Measurements from ENCODE around the gene IFRD2.

IFRD2 gene

GRCh38 chr3:50294089-50294488 lies 1.9 kb upstream of the IFRD2 start:
- Histone ChIP-seq H3K4me2 (ENCODE audit: low read length) (no peak overlapping the region), H3K18ac (ENCODE audit: low read length) (no peak overlapping the region), H2BK15ac (replicated peaks; ENCODE audit: low read depth) (no peak overlapping the region), H2BK120ac (ENCODE audit: low read depth, low read length) (no peak overlapping the region), H3K79me1 (ENCODE audit: low read length) (peaks cover 15% of the 10 kb centered on the region), H3K9ac (ENCODE audit: low read length) (no peak overlapping the region), H2AK5ac (ENCODE audit: low read length) (no peak overlapping the region), H3K4me1 (ENCODE audit: control insufficient read depth, low read depth, low read length) (peaks cover 5% of the 10 kb centered on the region), H3K56ac (ENCODE audit: low read length) (no peak overlapping the region), H3K4ac (ENCODE audit: low read depth, low read length) (no peak overlapping the region), H3K79me2 (ENCODE audit: control insufficient read depth, insufficient read depth, low read length) (peaks cover 14% of the 10 kb centered on the region), H3K4me3 (ENCODE audit: low read length) (no peak overlapping the region), H3K36me3 (ENCODE audit: control insufficient read depth, insufficient read depth, low read length) (peaks cover 9% of the 10 kb centered on the region), H3K23ac (ENCODE audit: low read length) (no peak overlapping the region), H2BK5ac (ENCODE audit: low read length) (no peak overlapping the region), H4K8ac (ENCODE audit: low read depth, low read length) (no peak overlapping the region), H4K5ac (ENCODE audit: low read length) (no peak overlapping the region), H3K27me3 (ENCODE audit: insufficient read depth, low read length, poor library complexity) (no peaks in the 10 kb centered on the region), H3K27ac (ENCODE audit: low read depth, low read length) (no peak overlapping the region)
- no peak for DNase-seq
- WGBS (ENCODE audit: extremely low coverage, insufficient coverage, low lambda C conversion rate): no CpG with 5 or more reads among the region's 4 CpGs

GRCh38 chr3:50293079-50293801 lies 1.0 kb upstream of the IFRD2 start:
- Histone ChIP-seq H4K8ac (ENCODE audit: low read depth, low read length) (no peak overlapping the region), H3K79me2 (ENCODE audit: control insufficient read depth, insufficient read depth, low read length) (peaks cover 14% of the 10 kb centered on the region), H3K27ac (ENCODE audit: low read depth, low read length) (no peak overlapping the region), H3K79me1 (ENCODE audit: low read length) (peaks cover 15% of the 10 kb centered on the region), H3K4me3 (ENCODE audit: low read length) (no peak overlapping the region), H2BK120ac (ENCODE audit: low read depth, low read length) (no peak overlapping the region), H4K5ac (ENCODE audit: low read length) (no peak overlapping the region), H2BK15ac (replicated peaks; ENCODE audit: low read depth) (no peak overlapping the region), H3K27me3 (ENCODE audit: insufficient read depth, low read length, poor library complexity) (no peaks in the 10 kb centered on the region), H3K18ac (ENCODE audit: low read length) (no peak overlapping the region), H3K4me1 (ENCODE audit: control insufficient read depth, low read depth, low read length) (peaks cover 3% of the 10 kb centered on the region), H3K4ac (ENCODE audit: low read depth, low read length) (no peak overlapping the region), H3K9ac (ENCODE audit: low read length) (peak overlapping the region; percentile 68), H3K4me2 (ENCODE audit: low read length) (no peak overlapping the region), H2AK5ac (ENCODE audit: low read length) (no peak overlapping the region), H2BK5ac (ENCODE audit: low read length) (no peak overlapping the region), H3K56ac (ENCODE audit: low read length) (peak overlapping the region; percentile 90), H3K23ac (ENCODE audit: low read length) (no peak overlapping the region), H3K36me3 (ENCODE audit: control insufficient read depth, insufficient read depth, low read length) (peaks cover 15% of the 10 kb centered on the region)
- DNase-seq: no peak
- no CpG with 5 or more reads among the region's 12 CpGs for WGBS (ENCODE audit: extremely low coverage, insufficient coverage, low lambda C conversion rate)

GRCh38 chr3:50290161-50290641 lies 2.0 kb downstream of the IFRD2 start:
- Histone ChIP-seq H3K4me2 (ENCODE audit: low read length) (no peak overlapping the region), H2BK120ac (ENCODE audit: low read depth, low read length) (no peak overlapping the region), H3K56ac (ENCODE audit: low read length) (no peak overlapping the region), H3K23ac (ENCODE audit: low read length) (no peak overlapping the region), H3K27ac (ENCODE audit: low read depth, low read length) (no peak overlapping the region), H4K5ac (ENCODE audit: low read length) (no peak overlapping the region), H2AK5ac (ENCODE audit: low read length) (no peak overlapping the region), H3K36me3 (ENCODE audit: control insufficient read depth, insufficient read depth, low read length) (peaks cover 15% of the 10 kb centered on the region), H3K4ac (ENCODE audit: low read depth, low read length) (no peak overlapping the region), H3K27me3 (ENCODE audit: insufficient read depth, low read length, poor library complexity) (no peaks in the 10 kb centered on the region), H4K8ac (ENCODE audit: low read depth, low read length) (no peak overlapping the region), H2BK15ac (replicated peaks; ENCODE audit: low read depth) (no peak overlapping the region), H2BK5ac (ENCODE audit: low read length) (no peak overlapping the region), H3K4me1 (ENCODE audit: control insufficient read depth, low read depth, low read length) (peaks cover 3% of the 10 kb centered on the region), H3K4me3 (ENCODE audit: low read length) (no peak overlapping the region), H3K18ac (ENCODE audit: low read length) (no peak overlapping the region), H3K79me1 (ENCODE audit: low read length) (peaks cover 15% of the 10 kb centered on the region), H3K79me2 (ENCODE audit: control insufficient read depth, insufficient read depth, low read length) (peaks cover 14% of the 10 kb centered on the region), H3K9ac (ENCODE audit: low read length) (no peak overlapping the region)
- WGBS (ENCODE audit: extremely low coverage, insufficient coverage, low lambda C conversion rate): no CpG with 5 or more reads among the region's 16 CpGs
- no peak for DNase-seq

GRCh38 chr3:50289130-50289529 lies 3.1 kb downstream of the IFRD2 start:
- no peak for DNase-seq

GRCh38 chr3:50288387-50289007 lies 3.7 kb downstream of the IFRD2 start:
- no peak overlapping the region for H3K4ac ChIP-seq (ENCODE audit: low read depth, low read length)
- H3K4me3 ChIP-seq (ENCODE audit: low read length): no peak overlapping the region
- no peak overlapping the region for H2AK5ac ChIP-seq (ENCODE audit: low read length)
- no peak overlapping the region for H4K8ac ChIP-seq (ENCODE audit: low read depth, low read length)
- H2BK5ac ChIP-seq (ENCODE audit: low read length): no peak overlapping the region
- no peaks in the 10 kb centered on the region for H3K27me3 ChIP-seq (ENCODE audit: insufficient read depth, low read length, poor library complexity)
- peaks cover 15% of the 10 kb centered on the region for H3K36me3 ChIP-seq (ENCODE audit: control insufficient read depth, insufficient read depth, low read length)
- H3K27ac ChIP-seq (ENCODE audit: low read depth, low read length): no peak overlapping the region
- no peak overlapping the region for H3K4me2 ChIP-seq (ENCODE audit: low read length)
- H3K79me1 ChIP-seq (ENCODE audit: low read length): peaks cover 15% of the 10 kb centered on the region
- no peak overlapping the region for H3K9ac ChIP-seq (ENCODE audit: low read length)
- H3K79me2 ChIP-seq (ENCODE audit: control insufficient read depth, insufficient read depth, low read length): peaks cover 14% of the 10 kb centered on the region
- H3K56ac ChIP-seq (ENCODE audit: low read length): no peak overlapping the region
- H3K23ac ChIP-seq (ENCODE audit: low read length): no peak overlapping the region
- no peak for DNase-seq
- peaks cover 3% of the 10 kb centered on the region for H3K4me1 ChIP-seq (ENCODE audit: control insufficient read depth, low read depth, low read length)
- WGBS (ENCODE audit: extremely low coverage, insufficient coverage, low lambda C conversion rate): no CpG with 5 or more reads among the region's 23 CpGs
- H4K5ac ChIP-seq (ENCODE audit: low read length): no peak overlapping the region
- H2BK15ac ChIP-seq (replicated peaks; ENCODE audit: low read depth): no peak overlapping the region
- H2BK120ac ChIP-seq (ENCODE audit: low read depth, low read length): no peak overlapping the region
- H3K18ac ChIP-seq (ENCODE audit: low read length): no peak overlapping the region

More at GRCh38 chr3:50289130-50289529, 3.1 kb downstream of the IFRD2 start:
- no CpG with 5 or more reads among the region's 6 CpGs for WGBS (ENCODE audit: extremely low coverage, insufficient coverage, low lambda C conversion rate)
- H3K36me3 ChIP-seq (ENCODE audit: control insufficient read depth, insufficient read depth, low read length): peaks cover 15% of the 10 kb centered on the region
- no peak overlapping the region for H3K27ac ChIP-seq (ENCODE audit: low read depth, low read length)
- H3K23ac ChIP-seq (ENCODE audit: low read length): no peak overlapping the region
- no peak overlapping the region for H3K9ac ChIP-seq (ENCODE audit: low read length)
- peaks cover 14% of the 10 kb centered on the region for H3K79me2 ChIP-seq (ENCODE audit: control insufficient read depth, insufficient read depth, low read length)
- no peak overlapping the region for H3K18ac ChIP-seq (ENCODE audit: low read length)
- H3K27me3 ChIP-seq (ENCODE audit: insufficient read depth, low read length, poor library complexity): no peaks in the 10 kb centered on the region
- no peak overlapping the region for H3K4me2 ChIP-seq (ENCODE audit: low read length)
- H2AK5ac ChIP-seq (ENCODE audit: low read length): no peak overlapping the region
- peaks cover 3% of the 10 kb centered on the region for H3K4me1 ChIP-seq (ENCODE audit: control insufficient read depth, low read depth, low read length)
- no peak overlapping the region for H4K8ac ChIP-seq (ENCODE audit: low read depth, low read length)
- H3K4ac ChIP-seq (ENCODE audit: low read depth, low read length): no peak overlapping the region
- no peak overlapping the region for H3K4me3 ChIP-seq (ENCODE audit: low read length)
- no peak overlapping the region for H2BK120ac ChIP-seq (ENCODE audit: low read depth, low read length)
- no peak overlapping the region for H4K5ac ChIP-seq (ENCODE audit: low read length)
- H2BK15ac ChIP-seq (replicated peaks; ENCODE audit: low read depth): no peak overlapping the region
- peaks cover 15% of the 10 kb centered on the region for H3K79me1 ChIP-seq (ENCODE audit: low read length)
- no peak overlapping the region for H3K56ac ChIP-seq (ENCODE audit: low read length)
- H2BK5ac ChIP-seq (ENCODE audit: low read length): no peak overlapping the region

Data from mesendoderm (in vitro differentiated cells).